Right lobe of liver (tissue), 6 donors: ENCODE data around the gene FGD4. TPM values are rescaled to one million over a fixed set of nuclear protein-coding genes. Genes with fewer than 3 reads are reported as not detected.

ENCODE experiments used
- ATAC-seq, 4 donors: fragments of 200-7000 bp; cut with Tn5 transposase; one replicate each; pipeline ENCODE4 v1.9.1; 2020; ENCODE audit warnings: mild to moderate bottlenecking in 4 of 4, moderate library complexity in 4 of 4
- DNase-seq, 3 donors: peaks; one replicate each; pipeline ENCODE4 v3.0.0-alpha.2; 2020
- H3K27ac ChIP-seq, 3 donors: fragments of 200-600 bp; one replicate each; pipeline ENCODE4 v1.8.0; 2022
- H3K27me3 ChIP-seq, 2 donors: fragments of 200-600 bp; one replicate each; pipeline ENCODE4 v1.8.0; 2022
- H3K36me3 ChIP-seq, 4 donors: fragments of 200-600 bp; sonication (generic) in 1 of 4; one replicate each; pipeline versions ENCODE4 v1.5.1 to v1.8.0; 2017 to 2022; ENCODE audit warnings: control low read depth in 1 of 4
- H3K4me1 ChIP-seq, 4 donors: fragments of 200-600 bp; sonication (generic) in 1 of 4; one replicate each; pipeline versions ENCODE4 v1.5.1 to v1.8.0; 2017 to 2022; ENCODE audit warnings: control low read depth in 1 of 4
- H3K4me3 ChIP-seq, 3 donors: fragments of 200-600 bp; one replicate each; pipeline ENCODE4 v1.8.0; 2022
- H3K9me3 ChIP-seq, 4 donors: fragments of 200-600 bp; sonication (generic) in 1 of 4; one replicate each; pipeline versions ENCODE4 v1.5.1 to v1.8.0; 2017 to 2022; ENCODE audit warnings: control low read depth in 1 of 4
- CTCF ChIP-seq, 4 donors: fragments of 200-600 bp in 3 of 4; fragments of 450-650 bp in 1 of 4; IDR thresholded peaks; one replicate each; pipeline versions ENCODE4 v1.5.1 to v1.8.0; 2016 to 2022; ENCODE audit warnings: antibody characterized with exemption in 4 of 4, mild to moderate bottlenecking in 2 of 4
- POLR2A ChIP-seq: fragments of 450-650 bp; IDR thresholded peaks from one replicate; pipeline ENCODE4 v1.6.1; 2017; ENCODE audit warnings: antibody characterized with exemption, mild to moderate bottlenecking
- WGBS: methylation state at CpG from one replicate; pipeline ENCODE4 v1.1.6; 2018; ENCODE audit warnings: low coverage, low lambda C conversion rate; ENCODE audit not compliant: insufficient coverage; ENCODE audit errors: missing lambda C conversion rate; 5-methylcytosine and 5-hydroxymethylcytosine counted together
- intact Hi-C, 2 donors: fragments of 100-400 bp; cut with DNase I; formaldehyde crosslinking; loops; one replicate each; pipeline versions ENCODE4 v1.11.2 to v1.14.1; 2022
- total RNA-seq, 6 experiments: library from RNA; depleted of rRNA in 2 of 6; stranded (reverse); fragments of >200 nt in 2 of 6; fragmentation: NEBNext Ultra II Directional in 3 of 6; extraction: Animal tissue kit (Norgen Biotek cat#: 25700) in 3 of 6; gene quantifications; one replicate each; pipeline versions ENCODE4 v1.1.0 to v1.2.4, GENCODE V29; 2016 to 2023
- donor health status: DM: no; HTN: yes; CAD: no.
- donor health status: DM: no; HTN: no; CAD: no.
- donor health status: DM: no; HTN: no; CAD: no.
- donor health status: DM: no; HTN: yes; CAD: no.
- donor health status: DM: no; HTN: yes; CAD: no.

FGD4 gene
- total RNA-seq, 6 experiments from 2014 or later: 15.1 to 29.3 (median 20.3) TPM

GRCh38 chr12:32609966-32610365 lies 210.6 kb downstream of the FGD4 start:
- Histone ChIP-seq H3K27ac (no peak overlapping the region), H3K4me1 (peaks cover 0 to 4% (median 1%) of the 10 kb centered on the region in 4 donors), H3K36me3 (peaks cover 0 to 82% (median 16%) of the 10 kb centered on the region in 4 donors), H3K4me3 (no peak overlapping the region), H3K27me3 (no peaks in the 10 kb centered on the region), H3K9me3 (no peaks in the 10 kb centered on the region)
- ATAC-seq (no peak), DNase-seq (no peak)
- TF ChIP-seq POLR2A (no peak), CTCF (IDR thresholded peaks at IDR 0.05) (no peak)
- intact Hi-C loops: no loop called here
- 88% methylated on average over 1 of the region's 1 CpG for WGBS

- H3K4me1 ChIP-seq: no peaks in the 10 kb centered on the region
- 100% methylated on average over 1 of the region's 11 CpGs for WGBS
- no peak for TF ChIP-seq CTCF (IDR thresholded peaks at IDR 0.05)
- no peak for TF ChIP-seq POLR2A
- intact Hi-C loops: no loop called here
- peak in 1 of 4 donors; percentile 22 for ATAC-seq
- no peak for DNase-seq
- H3K36me3 ChIP-seq: peaks cover 0 to 75% (median 19%) of the 10 kb centered on the region in 4 donors
- H3K9me3 ChIP-seq: no peaks in the 10 kb centered on the region
- H3K27me3 ChIP-seq: no peaks in the 10 kb centered on the region
- H3K27ac ChIP-seq: no peak overlapping the region
- no peak overlapping the region for H3K4me3 ChIP-seq
Measured at GRCh38 chr12:32611986-32612385, 212.6 kb downstream of the FGD4 start.

GRCh38 chr12:32612658-32613614 lies 213.6 kb downstream of the FGD4 start:
- ATAC-seq: peak; percentile 30 to 56 (median 50)
- H3K36me3 ChIP-seq: peaks cover 0 to 71% (median 19%) of the 10 kb centered on the region in 4 donors
- TF ChIP-seq POLR2A: no peak
- TF ChIP-seq CTCF (IDR thresholded peaks at IDR 0.05): no peak
- 61% methylated on average over 3 of the region's 3 CpGs for WGBS
- no peaks in the 10 kb centered on the region for H3K9me3 ChIP-seq
- H3K4me1 ChIP-seq: no peaks in the 10 kb centered on the region
- no peak overlapping the region for H3K4me3 ChIP-seq
- H3K27me3 ChIP-seq: no peaks in the 10 kb centered on the region
- intact Hi-C loops: no loop called here
- no peak for DNase-seq
- H3K27ac ChIP-seq: no peak overlapping the region

- no peaks in the 10 kb centered on the region for H3K27me3 ChIP-seq
- TF ChIP-seq CTCF (IDR thresholded peaks at IDR 0.05): no peak
- no peaks in the 10 kb centered on the region for H3K4me1 ChIP-seq
- peaks cover 0 to 56% (median 12%) of the 10 kb centered on the region in 4 donors for H3K36me3 ChIP-seq
- 89% methylated on average over 6 of the region's 6 CpGs for WGBS
- ATAC-seq (no peak), DNase-seq (no peak)
- H3K4me3 ChIP-seq: no peak overlapping the region
- H3K9me3 ChIP-seq: no peaks in the 10 kb centered on the region
- intact Hi-C loops: no loop called here
- no peak overlapping the region for H3K27ac ChIP-seq
Measured at GRCh38 chr12:32615441-32615840, 216.1 kb downstream of the FGD4 start.
